Measurements from ENCODE around the gene PANX1.

PANX1 gene

DNA sequence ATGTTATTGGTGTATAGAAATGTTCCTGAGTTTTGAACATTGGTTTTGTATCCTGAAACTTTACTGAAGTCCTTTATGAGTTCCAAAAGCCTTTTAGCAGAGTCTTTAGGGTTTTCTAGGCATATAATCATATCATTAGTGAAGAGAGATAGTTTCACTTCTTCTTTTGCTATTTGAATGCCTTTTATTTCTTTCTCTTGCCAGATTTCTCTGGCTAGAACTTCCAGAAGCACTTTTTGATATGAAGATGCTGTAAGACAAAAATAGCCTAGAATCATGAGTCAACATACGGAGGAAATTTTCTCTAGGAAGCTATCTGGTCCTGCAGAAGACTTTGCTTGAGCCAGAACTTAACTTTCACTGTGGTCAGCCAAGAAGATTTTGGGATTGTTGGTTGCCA, 89.1 kb downstream of the PANX1 start:
- no peak overlapping the region for H3K27ac ChIP-seq
- no peak overlapping the region for H3K4me3 ChIP-seq

DNA sequence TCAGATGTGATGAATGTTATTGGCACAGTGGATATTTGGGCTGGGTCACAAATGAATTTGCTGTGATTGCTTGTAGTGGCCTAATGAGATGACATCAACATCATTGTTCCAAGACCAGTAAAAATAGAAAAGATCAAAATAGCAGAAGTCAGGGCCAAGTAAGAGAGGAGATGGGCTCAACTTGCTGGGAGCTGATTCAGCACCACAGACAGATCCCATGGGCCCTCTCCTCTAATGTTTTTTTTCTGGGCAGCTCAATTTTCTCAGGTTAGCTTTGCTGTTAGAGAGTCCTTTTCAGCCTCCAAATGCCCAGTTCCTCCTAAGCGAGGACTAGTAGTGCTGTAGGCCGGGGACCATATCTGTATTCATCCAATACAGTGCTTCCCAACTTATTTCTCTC, 89.7 kb downstream of the PANX1 start:
- H3K4me3 ChIP-seq = no peak overlapping the region
- no peak overlapping the region for H3K27ac ChIP-seq

DNA sequence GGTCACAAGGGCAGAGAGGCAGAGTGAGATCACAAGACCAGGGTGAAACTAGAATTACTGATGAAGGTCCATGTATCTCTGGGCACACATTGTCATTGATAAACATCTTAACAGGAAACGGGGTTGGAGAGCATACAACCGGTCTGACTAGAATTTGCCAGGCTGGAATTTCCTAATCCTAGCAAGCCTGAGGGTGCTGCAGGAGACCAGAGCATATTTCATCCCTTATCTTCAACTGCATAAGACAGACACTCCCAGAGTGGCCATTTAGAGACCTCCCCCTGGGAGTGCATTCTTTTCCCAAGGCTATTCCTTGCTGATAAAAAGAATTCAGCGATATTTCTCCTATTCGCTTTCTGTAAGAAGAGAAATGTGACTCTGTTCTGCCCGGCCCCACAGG, 91.1 kb downstream of the PANX1 start:
- Histone ChIP-seq H3K27ac (no peak overlapping the region), H3K4me3 (no peak overlapping the region)

DNA sequence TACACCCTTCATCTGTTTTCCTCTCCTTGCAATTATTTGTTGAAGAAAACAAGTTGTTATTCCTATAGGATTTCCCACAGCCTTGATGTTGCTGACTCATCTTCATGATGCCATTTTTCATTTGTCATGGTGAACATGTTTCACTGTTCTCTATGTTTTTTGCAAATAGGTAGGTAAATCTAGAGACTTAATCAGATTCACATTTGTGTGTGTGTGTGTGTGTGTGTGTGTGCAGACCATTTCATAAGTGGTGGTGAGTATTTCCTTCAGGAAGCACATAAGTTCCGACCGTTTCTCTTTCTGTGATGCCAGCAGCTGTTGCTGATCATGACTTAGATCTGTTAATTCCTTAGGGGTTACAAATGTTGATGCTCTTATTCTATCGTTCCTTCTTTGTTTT, 95.4 kb downstream of the PANX1 start:
- no peak overlapping the region for H3K27ac ChIP-seq
- H3K4me3 ChIP-seq = no peak overlapping the region

Measured in skin epidermis (tissue), 12 donors.